HEK293 (cell line): ENCODE results near the gene PLEKHG4.

Source experiments
- CTCF ChIA-PET: fragments of 350-600 bp; formaldehyde crosslinking; extraction: SDS; loops from one replicate; lab custom pipeline; 2021; ENCODE audit warnings: antibody characterized with exemption; lab: Yijun Ruan, JAX
- POLR2A ChIA-PET: fragments of 300-600 bp; formaldehyde crosslinking; extraction: SDS; loops from one replicate; lab custom pipeline; 2020; ENCODE audit warnings: antibody characterized with exemption, inconsistent platforms; lab: Yijun Ruan, JAX
- H3K27ac ChIP-seq: fragments of 200-500 bp; sonication (Bioruptor generic); 2 replicates; pipeline ENCODE4 v1.5.1; 2014; ENCODE audit warnings: low read depth, low read length, control low read depth, inconsistent platforms; ENCODE audit errors: extremely low read depth
- H3K36me3 ChIP-seq, 2 experiments: fragments of 200-500 bp in 1 of 2; sonication (Bioruptor generic) in 1 of 2; 1 replicate in 1 of 2; 2 replicates in 1 of 2; pipeline ENCODE4 v1.5.1; 2014 to 2017; ENCODE audit warnings: inconsistent platforms in 2 of 2, low read length in 2 of 2; ENCODE audit not compliant: control insufficient read depth in 2 of 2, insufficient read depth in 1 of 2
- H3K4me1 ChIP-seq: fragments of 200-500 bp; sonication (Bioruptor generic); 2 replicates; pipeline ENCODE4 v1.5.1; 2014; ENCODE audit warnings: mild to moderate bottlenecking, low read length, inconsistent platforms; ENCODE audit not compliant: control insufficient read depth, insufficient read depth
- H3K4me3 ChIP-seq: 2 replicates; pipeline ENCODE4 v1.5.1; 2011; ENCODE audit warnings: low read depth, mild to moderate bottlenecking, control low read depth, low read length, moderate library complexity
- H3K9me3 ChIP-seq: fragments of 200-500 bp; sonication (Bioruptor generic); 2 replicates; pipeline ENCODE4 v1.5.1; 2014; ENCODE audit warnings: low read depth, low read length, inconsistent platforms; ENCODE audit not compliant: control insufficient read depth, insufficient read depth
- GLIS2 ChIP-seq: fragments of 450-650 bp; formaldehyde crosslinking; IDR thresholded peaks from 2 replicates; pipeline ENCODE4 v1.5.1; 2016; ENCODE audit warnings: missing biosample characterization, missing genetic modification characterization
- SALL2 ChIP-seq: fragments of 450-650 bp; formaldehyde crosslinking; IDR thresholded peaks from 2 replicates; pipeline ENCODE4 v1.5.0; 2017; ENCODE audit warnings: missing biosample characterization, mild to moderate bottlenecking, missing genetic modification characterization, borderline replicate concordance
- TCF7L2 ChIP-seq: IDR thresholded peaks from 2 replicates; pipeline ENCODE4 v1.6.1; 2011; ENCODE audit warnings: low read depth, mild to moderate bottlenecking, inconsistent platforms, low read length, moderate library complexity, borderline replicate concordance
- ZBTB20 ChIP-seq: fragments of 450-650 bp; formaldehyde crosslinking; IDR thresholded peaks from 2 replicates; pipeline ENCODE4 v1.5.1; 2016; ENCODE audit warnings: missing biosample characterization, missing genetic modification characterization
- ZBTB26 ChIP-seq: fragments of 450-650 bp; formaldehyde crosslinking; optimal IDR thresholded peaks from 2 replicates; pipeline ENCODE3; 2016; ENCODE audit warnings: missing biosample characterization, mild to moderate bottlenecking, missing genetic modification characterization
- ZFP69B ChIP-seq: fragments of 450-650 bp; formaldehyde crosslinking; IDR thresholded peaks from 2 replicates; pipeline ENCODE4 v1.5.1; 2016; ENCODE audit warnings: missing biosample characterization, missing genetic modification characterization
- ZNF121 ChIP-seq: fragments of 450-650 bp; formaldehyde crosslinking; IDR thresholded peaks from 2 replicates; pipeline ENCODE4 v1.5.1; 2016; ENCODE audit warnings: missing biosample characterization, missing genetic modification characterization
- ZNF140 ChIP-seq: fragments of 450-650 bp; formaldehyde crosslinking; IDR thresholded peaks from 2 replicates; pipeline ENCODE4 v1.5.1; 2016; ENCODE audit warnings: missing biosample characterization, missing genetic modification characterization
- ZNF19 ChIP-seq: fragments of 450-650 bp; formaldehyde crosslinking; IDR thresholded peaks from 2 replicates; pipeline ENCODE4; 2016; ENCODE audit warnings: missing biosample characterization, missing genetic modification characterization, low read depth
- ZNF394 ChIP-seq: fragments of 450-650 bp; formaldehyde crosslinking; IDR thresholded peaks from 2 replicates; pipeline ENCODE4 v1.5.1; 2016; ENCODE audit warnings: missing biosample characterization, missing genetic modification characterization, mild to moderate bottlenecking, moderate library complexity, borderline replicate concordance
- ZNF433 ChIP-seq: fragments of 450-650 bp; formaldehyde crosslinking; IDR thresholded peaks from 2 replicates; pipeline ENCODE4 v1.5.1; 2016; ENCODE audit warnings: missing biosample characterization, missing genetic modification characterization, low read depth
- ZNF561 ChIP-seq: fragments of 450-650 bp; IDR thresholded peaks from 2 replicates; pipeline ENCODE4 v1.5.1; 2018; ENCODE audit warnings: missing biosample characterization, missing genetic modification characterization, borderline replicate concordance
- ZNF610 ChIP-seq: fragments of 450-650 bp; formaldehyde crosslinking; IDR thresholded peaks from 2 replicates; pipeline ENCODE4 v1.5.1; 2016; ENCODE audit warnings: missing biosample characterization, missing genetic modification characterization, borderline replicate concordance
- ZNF624 ChIP-seq: fragments of 450-650 bp; formaldehyde crosslinking; IDR thresholded peaks from 2 replicates; pipeline ENCODE4 v1.5.1; 2017; ENCODE audit warnings: missing biosample characterization, missing genetic modification characterization
- ZNF639 ChIP-seq: fragments of 450-650 bp; formaldehyde crosslinking; IDR thresholded peaks from 2 replicates; pipeline ENCODE4 v1.5.1; 2016; ENCODE audit warnings: missing biosample characterization, missing genetic modification characterization
- ZNF658 ChIP-seq: fragments of 450-650 bp; formaldehyde crosslinking; IDR thresholded peaks from 2 replicates; pipeline ENCODE4; 2016; ENCODE audit warnings: missing biosample characterization, missing genetic modification characterization
- ZNF664 ChIP-seq: fragments of 450-650 bp; formaldehyde crosslinking; IDR thresholded peaks from 2 replicates; pipeline ENCODE4 v1.5.1; 2016; ENCODE audit warnings: missing biosample characterization, missing genetic modification characterization
- ZNF704 ChIP-seq: fragments of 450-650 bp; formaldehyde crosslinking; IDR thresholded peaks from 2 replicates; pipeline ENCODE4 v1.5.1; 2016; ENCODE audit warnings: missing biosample characterization, missing genetic modification characterization
- ZNF768 ChIP-seq: fragments of 450-650 bp; formaldehyde crosslinking; IDR thresholded peaks from 2 replicates; pipeline ENCODE4 v1.5.1; 2018; ENCODE audit warnings: missing biosample characterization, mild to moderate bottlenecking, missing genetic modification characterization
- ZNF791 ChIP-seq: fragments of 450-650 bp; formaldehyde crosslinking; IDR thresholded peaks from 2 replicates; pipeline ENCODE4 v1.5.1; 2016; ENCODE audit warnings: missing biosample characterization, missing genetic modification characterization
- TF ChIP-seq, protein P1 (sequence below): fragments of 450-650 bp; IDR thresholded peaks from 2 replicates; pipeline ENCODE4 v1.5.1; 2018; ENCODE audit warnings: missing biosample characterization, missing genetic modification characterization
- TF ChIP-seq, protein P2 (sequence below): fragments of 450-650 bp; formaldehyde crosslinking; IDR thresholded peaks from 2 replicates; pipeline ENCODE4; 2016; ENCODE audit warnings: missing biosample characterization, missing genetic modification characterization
- TF ChIP-seq, protein P3 (sequence below): fragments of 450-650 bp; formaldehyde crosslinking; IDR thresholded peaks from 2 replicates; pipeline ENCODE4 v1.5.1; 2016; ENCODE audit warnings: missing biosample characterization, missing genetic modification characterization

PLEKHG4 gene

GRCh38 chr16:67256701-67257230, 22.6 kb upstream of the PLEKHG4 start (continued):
- TF ChIP-seq, protein P1, sequence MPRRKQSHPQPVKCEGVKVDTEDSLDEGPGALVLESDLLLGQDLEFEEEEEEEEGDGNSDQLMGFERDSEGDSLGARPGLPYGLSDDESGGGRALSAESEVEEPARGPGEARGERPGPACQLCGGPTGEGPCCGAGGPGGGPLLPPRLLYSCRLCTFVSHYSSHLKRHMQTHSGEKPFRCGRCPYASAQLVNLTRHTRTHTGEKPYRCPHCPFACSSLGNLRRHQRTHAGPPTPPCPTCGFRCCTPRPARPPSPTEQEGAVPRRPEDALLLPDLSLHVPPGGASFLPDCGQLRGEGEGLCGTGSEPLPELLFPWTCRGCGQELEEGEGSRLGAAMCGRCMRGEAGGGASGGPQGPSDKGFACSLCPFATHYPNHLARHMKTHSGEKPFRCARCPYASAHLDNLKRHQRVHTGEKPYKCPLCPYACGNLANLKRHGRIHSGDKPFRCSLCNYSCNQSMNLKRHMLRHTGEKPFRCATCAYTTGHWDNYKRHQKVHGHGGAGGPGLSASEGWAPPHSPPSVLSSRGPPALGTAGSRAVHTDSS (tag by site-specific recombination), result no peak
- TF ChIP-seq ZNF561 (tag by site-specific recombination) (no peak), ZNF610 (tag by site-specific recombination) (no peak), ZNF433 (tag by site-specific recombination) (no peak)
- TF ChIP-seq, protein P2, sequence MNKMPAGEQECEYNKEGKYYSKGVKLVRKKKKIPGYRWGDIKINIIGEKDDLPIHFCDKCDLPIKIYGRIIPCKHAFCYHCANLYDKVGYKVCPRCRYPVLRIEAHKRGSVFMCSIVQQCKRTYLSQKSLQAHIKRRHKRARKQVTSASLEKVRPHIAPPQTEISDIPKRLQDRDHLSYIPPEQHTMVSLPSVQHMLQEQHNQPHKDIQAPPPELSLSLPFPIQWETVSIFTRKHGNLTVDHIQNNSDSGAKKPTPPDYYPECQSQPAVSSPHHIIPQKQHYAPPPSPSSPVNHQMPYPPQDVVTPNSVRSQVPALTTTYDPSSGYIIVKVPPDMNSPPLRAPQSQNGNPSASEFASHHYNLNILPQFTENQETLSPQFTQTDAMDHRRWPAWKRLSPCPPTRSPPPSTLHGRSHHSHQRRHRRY (tag by site-specific recombination), result no peak
- TF ChIP-seq, all 188 proteins: peak for 0

- H3K27ac ChIP-seq, result no peak overlapping the region
- TF ChIP-seq ZNF704 (tag by site-specific recombination) (no peak), ZFP69B (tag by site-specific recombination) (no peak)
- TF ChIP-seq, all 188 proteins: peak for 0
- CTCF ChIA-PET, result interaction anchor here (1.5 to 2.7 kb wide), 2 partner anchors 16 to 27 kb away, joined by 3 to 12 read pairs; no protein-coding TSS in a partner anchor
- Histone ChIP-seq H3K4me3 (no peak overlapping the region), H3K9me3 (no peaks in the 10 kb centered on the region), H3K36me3 (peaks cover 0 to 17% of the 10 kb centered on the region in 2 experiments; a peak in 1 of 3 replicates), H3K4me1 (no peaks in the 10 kb centered on the region)
- POLR2A ChIA-PET, result interaction anchor here (0.6 kb wide), 1 partner anchor 374 kb away, joined by 7 read pairs; no protein-coding TSS in a partner anchor
Measured at GRCh38 chr16:67257486-67258160, 21.7 kb upstream of the PLEKHG4 start.

- H3K27ac ChIP-seq, result no peak overlapping the region
- no peaks in the 10 kb centered on the region for H3K9me3 ChIP-seq
- no peaks in the 10 kb centered on the region for H3K4me1 ChIP-seq
- TF ChIP-seq TCF7L2 (no peak), ZNF658 (tag by site-specific recombination) (no peak), ZNF791 (no peak), ZNF433 (tag by site-specific recombination) (no peak), ZNF664 (no peak), SALL2 (tag by site-specific recombination) (no peak), ZNF140 (tag by site-specific recombination) (no peak), ZNF19 (tag by site-specific recombination) (no peak), ZNF768 (tag by site-specific recombination) (no peak), GLIS2 (tag by site-specific recombination) (no peak), ZBTB26 (tag by site-specific recombination) (no peak), ZNF394 (tag by site-specific recombination) (no peak), ZNF624 (tag by site-specific recombination) (no peak), ZNF639 (tag by site-specific recombination) (no peak), ZNF121 (no peak), ZBTB20 (tag by site-specific recombination) (no peak)
- TF ChIP-seq, protein P3, sequence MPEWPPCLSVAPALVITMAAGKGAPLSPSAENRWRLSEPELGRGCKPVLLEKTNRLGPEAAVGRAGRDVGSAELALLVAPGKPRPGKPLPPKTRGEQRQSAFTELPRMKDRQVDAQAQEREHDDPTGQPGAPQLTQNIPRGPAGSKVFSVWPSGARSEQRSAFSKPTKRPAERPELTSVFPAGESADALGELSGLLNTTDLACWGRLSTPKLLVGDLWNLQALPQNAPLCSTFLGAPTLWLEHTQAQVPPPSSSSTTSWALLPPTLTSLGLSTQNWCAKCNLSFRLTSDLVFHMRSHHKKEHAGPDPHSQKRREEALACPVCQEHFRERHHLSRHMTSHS, result no peak
- ChIA-PET CTCF (interaction anchor here (1.5 to 2.7 kb wide), 2 partner anchors 16 to 26 kb away, joined by 3 to 12 read pairs; no protein-coding TSS in a partner anchor), POLR2A (interaction anchor here (0.6 kb wide), 1 partner anchor 13 kb away, joined by 4 read pairs; no protein-coding TSS in a partner anchor)
- no peak overlapping the region for H3K4me3 ChIP-seq
- peaks cover 0 to 13% of the 10 kb centered on the region in 2 experiments; a peak in 2 of 3 replicates for H3K36me3 ChIP-seq
Measured at GRCh38 chr16:67258161-67258835, 21.0 kb upstream of the PLEKHG4 start.
